Activated naive CD8-positive, alpha-beta T cell treated with anti-CD3 and anti-CD28 coated beads for 36 hours (primary cell): ENCODE data around the gene BTNL8. TPM values are rescaled to one million over a fixed set of nuclear protein-coding genes. Genes with fewer than 3 reads are reported as not detected.
A peak's percentile ranks its signal among the peaks of the same experiment; 100 is the strongest.

ENCODE experiments used
- DNase-seq: peaks from one replicate; pipeline ENCODE4 v3.0.0; 2021
- H3K27ac Mint-ChIP-seq: one replicate; pipeline ENCODE4 v1.8.0; 2022; ENCODE audit warnings: mild to moderate bottlenecking, moderate library complexity, mixed read lengths
- H3K27me3 Mint-ChIP-seq: one replicate; pipeline ENCODE4 v1.8.0; 2022; ENCODE audit warnings: mild to moderate bottlenecking, mixed read lengths
- H3K36me3 Mint-ChIP-seq: one replicate; pipeline ENCODE4 v1.8.0; 2021; ENCODE audit warnings: mild to moderate bottlenecking, mixed read lengths
- H3K4me1 Mint-ChIP-seq: one replicate; pipeline ENCODE4 v1.8.0; 2021; ENCODE audit warnings: mixed read lengths
- H3K4me3 Mint-ChIP-seq: one replicate; pipeline ENCODE4 v1.8.0; 2022; ENCODE audit warnings: mild to moderate bottlenecking, moderate library complexity, mixed read lengths
- H3K9me3 Mint-ChIP-seq: one replicate; pipeline ENCODE4 v1.8.0; 2022; ENCODE audit warnings: mixed read lengths
- total RNA-seq, 2 experiments: library from RNA; stranded (reverse); gene quantifications; one replicate each; pipeline ENCODE4 v1.2.3, GENCODE V29; 2021

Gene BTNL8
- total RNA-seq, 2 experiments from 2014 or later = 0.12 to 0.20 TPM

DNA sequence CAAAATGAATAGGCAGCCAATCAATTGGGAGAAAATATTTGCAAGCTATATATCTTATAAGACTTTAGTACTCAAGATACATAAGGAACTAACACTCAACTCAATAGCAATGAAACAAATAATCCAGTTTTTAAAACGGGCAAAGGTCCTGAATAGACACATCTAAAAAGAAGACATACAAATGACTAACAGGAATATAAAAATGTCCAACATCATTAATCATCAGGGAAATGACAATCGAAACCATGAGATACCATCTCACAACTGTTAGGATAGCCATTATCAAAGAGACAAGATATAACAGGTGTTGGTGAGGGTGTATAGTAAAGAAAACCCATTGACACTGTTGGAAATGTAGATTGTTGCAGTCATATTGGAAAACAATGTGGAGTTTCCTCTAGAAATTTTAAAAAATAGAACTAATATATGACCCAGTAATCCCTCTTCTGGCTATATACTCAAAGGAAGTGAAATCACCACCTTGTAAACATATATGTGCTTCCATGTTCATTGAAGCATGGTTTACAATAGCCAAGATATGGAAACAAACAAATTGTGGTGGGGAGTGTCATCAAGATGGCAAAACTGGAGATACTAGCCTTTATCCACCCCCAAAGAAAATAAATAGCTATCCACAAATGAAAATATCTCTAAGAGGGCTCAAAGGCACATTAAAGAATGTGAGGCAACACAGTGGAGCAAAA lies 75.8 kb downstream of the BTNL8 start:
- Mint-ChIP-seq H3K36me3 (no peaks in the 10 kb centered on the region), H3K27ac (peak overlapping the region; percentile 4), H3K4me3 (no peak overlapping the region), H3K27me3 (peaks cover 4% of the 10 kb centered on the region), H3K9me3 (no peaks in the 10 kb centered on the region), H3K4me1 (peaks cover 14% of the 10 kb centered on the region)
- no peak for DNase-seq

DNA sequence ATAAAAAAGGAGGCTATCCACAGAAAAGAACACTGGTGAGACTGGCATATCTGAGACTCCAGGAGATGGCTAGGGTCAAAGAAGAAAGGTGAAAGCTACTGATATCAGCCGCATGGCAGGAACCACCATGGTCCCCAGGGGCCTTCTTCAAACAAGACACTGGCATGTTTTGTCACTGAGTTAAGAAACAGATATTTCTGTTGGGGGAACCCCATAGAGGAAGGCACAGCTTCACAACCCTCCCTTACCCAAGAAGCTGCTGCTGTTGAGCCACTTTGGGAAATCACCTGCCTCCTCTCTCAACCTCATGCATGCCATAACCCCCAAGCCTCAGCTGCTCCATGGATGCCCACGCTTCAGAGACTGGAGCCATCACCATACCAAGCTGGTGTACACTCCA lies 76.4 kb downstream of the BTNL8 start:
- DNase-seq = no peak
- H3K4me3 Mint-ChIP-seq = no peak overlapping the region
- no peaks in the 10 kb centered on the region for H3K36me3 Mint-ChIP-seq
- peaks cover 14% of the 10 kb centered on the region for H3K4me1 Mint-ChIP-seq
- peak overlapping the region; percentile 4 for H3K27ac Mint-ChIP-seq
- peaks cover 4% of the 10 kb centered on the region for H3K27me3 Mint-ChIP-seq
- H3K9me3 Mint-ChIP-seq = no peaks in the 10 kb centered on the region

DNA sequence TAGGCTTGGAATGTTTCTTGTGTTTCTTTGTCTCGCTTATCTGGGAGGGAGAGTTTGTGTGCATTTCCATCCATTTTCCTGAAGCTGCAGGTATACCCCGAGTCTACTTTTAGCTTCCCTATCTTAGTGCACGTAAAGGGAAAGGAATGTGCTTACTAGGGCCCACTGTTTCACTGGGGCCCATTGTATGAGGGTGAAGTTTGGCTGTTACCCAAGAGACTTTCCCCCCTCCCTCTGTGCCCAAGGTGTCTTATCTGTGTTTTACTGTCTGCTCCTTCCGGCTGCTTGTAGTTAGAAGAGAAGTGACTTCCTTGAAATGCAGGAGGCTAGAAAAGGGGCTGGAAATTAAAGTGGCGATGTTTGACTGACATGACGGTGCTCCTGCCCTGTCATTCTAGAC lies 77.6 kb downstream of the BTNL8 start:
- no peaks in the 10 kb centered on the region for H3K36me3 Mint-ChIP-seq
- peaks cover 9% of the 10 kb centered on the region for H3K27me3 Mint-ChIP-seq
- no peaks in the 10 kb centered on the region for H3K9me3 Mint-ChIP-seq
- DNase-seq = no peak
- no peak overlapping the region for H3K4me3 Mint-ChIP-seq
- H3K4me1 Mint-ChIP-seq = peaks cover 14% of the 10 kb centered on the region
- H3K27ac Mint-ChIP-seq = peak overlapping the region; percentile 57

DNA sequence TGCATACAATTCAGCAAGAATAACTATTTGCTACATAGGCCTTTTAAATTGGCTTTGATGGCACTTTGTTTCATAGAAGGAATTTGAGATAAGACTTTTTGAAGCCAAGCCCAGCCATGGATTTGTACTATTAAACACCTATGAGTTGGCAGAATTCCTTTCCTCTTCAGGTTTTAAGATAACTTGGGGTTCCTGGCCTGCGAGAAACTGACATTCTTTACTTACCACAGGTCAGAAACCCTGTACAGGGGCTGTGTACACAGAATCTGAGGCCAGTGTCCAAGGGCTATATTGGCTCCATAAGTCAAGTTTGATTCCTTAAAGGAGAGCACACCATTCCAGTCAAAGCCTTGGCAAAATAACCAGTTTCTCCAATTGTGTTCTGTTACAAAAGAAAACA lies 78.9 kb downstream of the BTNL8 start:
- H3K27me3 Mint-ChIP-seq = peaks cover 11% of the 10 kb centered on the region
- H3K4me3 Mint-ChIP-seq = no peak overlapping the region
- H3K9me3 Mint-ChIP-seq = no peaks in the 10 kb centered on the region
- DNase-seq = no peak
- no peak overlapping the region for H3K27ac Mint-ChIP-seq
- no peaks in the 10 kb centered on the region for H3K36me3 Mint-ChIP-seq
- H3K4me1 Mint-ChIP-seq = peaks cover 14% of the 10 kb centered on the region

DNA sequence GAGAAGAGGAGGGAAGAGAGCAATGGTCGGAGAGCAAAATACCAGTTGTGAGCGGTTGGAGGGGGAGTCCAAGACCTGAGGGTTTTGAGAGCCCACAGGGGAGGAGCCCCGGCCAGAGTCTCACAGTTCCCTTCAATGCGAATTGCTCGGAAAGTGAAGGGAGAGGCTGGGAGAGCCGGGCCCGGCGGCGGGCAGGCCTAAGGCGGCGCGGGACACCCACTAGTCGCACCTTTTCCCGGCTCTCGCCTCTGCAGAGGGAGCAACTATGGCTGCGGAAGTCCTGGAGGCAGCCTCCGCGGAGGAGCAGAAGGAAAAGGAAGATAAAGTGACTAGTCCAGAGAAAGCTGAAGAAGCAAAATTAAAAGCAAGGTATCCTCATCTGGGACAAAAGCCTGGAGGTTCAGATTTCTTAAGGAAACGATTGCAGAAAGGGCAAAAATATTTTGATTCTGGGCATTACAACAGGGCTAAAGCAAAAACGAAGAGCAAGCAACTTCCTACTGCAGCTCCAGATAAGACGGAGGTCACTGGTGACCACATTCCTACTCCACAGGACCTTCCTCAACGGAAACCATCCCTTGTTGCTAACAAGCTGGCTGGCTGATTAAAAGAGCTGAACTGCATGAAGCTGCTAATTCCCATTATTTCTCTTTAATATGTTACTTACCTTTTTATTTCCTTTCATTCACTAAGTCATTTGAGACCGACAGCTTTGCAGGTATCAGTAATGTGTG lies 83.2 kb downstream of the BTNL8 start:
- Mint-ChIP-seq H3K27me3 (peaks cover 14% of the 10 kb centered on the region), H3K36me3 (no peaks in the 10 kb centered on the region), H3K9me3 (peaks cover 3% of the 10 kb centered on the region), H3K4me3 (no peak overlapping the region), H3K27ac (no peak overlapping the region), H3K4me1 (no peaks in the 10 kb centered on the region)
- DNase-seq = no peak

DNA sequence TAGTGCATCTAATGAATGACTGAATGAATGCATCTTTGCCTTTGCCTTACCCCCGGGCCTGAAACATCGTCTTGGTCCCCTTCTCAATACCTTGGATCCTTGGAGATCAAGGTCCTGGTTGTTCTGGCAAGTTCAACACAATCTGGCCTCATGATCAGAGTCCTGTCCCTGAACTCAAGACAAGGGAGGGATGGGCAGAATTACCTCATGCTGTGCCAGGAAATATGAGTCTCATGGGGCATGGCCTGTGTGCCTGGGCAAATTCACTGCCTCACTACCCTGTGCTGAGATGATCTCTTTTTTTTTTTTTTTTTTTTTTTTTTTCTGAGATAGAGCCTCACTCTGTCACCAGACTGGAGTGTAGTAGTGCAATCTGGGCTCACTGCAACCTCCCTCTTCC lies 89.1 kb downstream of the BTNL8 start:
- no peak for DNase-seq
- Mint-ChIP-seq H3K4me1 (no peaks in the 10 kb centered on the region), H3K9me3 (peaks cover 3% of the 10 kb centered on the region), H3K4me3 (no peak overlapping the region), H3K36me3 (no peaks in the 10 kb centered on the region), H3K27ac (no peak overlapping the region), H3K27me3 (peaks cover 15% of the 10 kb centered on the region)

DNA sequence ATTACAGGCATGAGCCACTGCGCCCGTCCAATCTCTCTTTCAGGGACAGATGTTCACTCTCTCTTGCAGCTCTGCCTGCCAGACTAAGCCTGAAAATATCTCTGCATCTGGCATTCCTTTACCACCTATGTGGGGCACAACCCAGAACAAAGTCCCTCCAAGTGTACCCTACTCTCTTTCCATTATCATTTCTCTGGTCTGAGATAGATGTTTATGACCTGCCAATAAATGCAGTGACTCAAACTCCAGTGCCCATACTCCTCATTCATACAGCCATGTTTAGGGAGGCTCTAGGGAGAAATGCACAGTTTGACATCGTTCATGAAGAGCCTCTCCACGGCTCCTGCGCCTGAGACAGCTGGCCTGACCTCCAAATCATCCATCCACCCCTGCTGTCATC lies 89.6 kb downstream of the BTNL8 start, which contains the start of gene BTNL3:
Gene BTNL3 (plus strand): TSS at position 255 of the 400 bp plus-strand sequence. CDS start 183 bp downstream, outside the sequence.
- H3K9me3 Mint-ChIP-seq = peaks cover 3% of the 10 kb centered on the region
- peaks cover 14% of the 10 kb centered on the region for H3K27me3 Mint-ChIP-seq
- no peak within 1 kb of the TSS for H3K4me3 Mint-ChIP-seq
- H3K4me1 Mint-ChIP-seq = no peaks in the 10 kb centered on the region
- no peak for DNase-seq
- no peaks in the 10 kb centered on the region for H3K36me3 Mint-ChIP-seq
- H3K27ac Mint-ChIP-seq = no peak within 1 kb of the TSS

DNA sequence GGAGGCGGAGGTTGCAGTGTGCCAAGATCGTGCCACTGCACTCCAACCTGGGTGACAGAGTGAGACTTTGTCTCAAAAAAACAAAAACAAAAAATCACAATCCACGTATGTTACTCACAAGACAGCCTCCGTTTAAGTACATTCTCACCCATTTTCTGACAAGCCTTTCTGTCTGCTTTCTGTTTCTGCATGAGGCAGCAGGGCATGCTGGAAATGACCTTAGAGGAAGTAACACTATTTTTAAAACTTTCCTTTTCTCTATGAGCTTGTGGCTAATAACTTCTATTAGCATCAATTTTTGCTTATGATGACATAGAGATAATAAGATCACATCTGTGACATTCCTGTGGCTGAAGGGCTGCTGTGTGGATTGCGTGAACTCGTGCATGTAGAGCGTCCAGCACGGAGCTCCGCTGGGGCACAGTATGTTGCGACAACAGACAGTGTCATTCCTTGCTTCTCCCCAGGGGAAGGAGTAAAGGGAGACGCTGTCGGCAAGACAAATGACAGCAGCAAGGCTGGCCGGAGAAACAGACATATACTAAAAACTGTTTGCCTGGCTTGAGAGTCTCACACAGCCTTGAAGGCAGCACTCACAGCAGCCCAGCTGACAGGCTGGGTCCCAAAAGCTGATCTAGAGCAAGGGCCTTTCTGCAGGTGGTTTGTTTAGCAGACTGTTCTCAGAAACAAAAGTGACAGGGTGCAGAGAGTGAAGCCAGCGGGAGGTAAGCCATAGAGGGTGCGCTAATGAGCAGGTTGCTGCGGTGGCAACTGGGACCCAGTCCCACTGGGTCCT lies 91.3 kb downstream of the BTNL8 start:
- Mint-ChIP-seq H3K4me1 (no peaks in the 10 kb centered on the region), H3K36me3 (no peaks in the 10 kb centered on the region), H3K9me3 (peaks cover 5% of the 10 kb centered on the region), H3K27me3 (peaks cover 11% of the 10 kb centered on the region), H3K4me3 (no peak overlapping the region), H3K27ac (no peak overlapping the region)
- DNase-seq = no peak

DNA sequence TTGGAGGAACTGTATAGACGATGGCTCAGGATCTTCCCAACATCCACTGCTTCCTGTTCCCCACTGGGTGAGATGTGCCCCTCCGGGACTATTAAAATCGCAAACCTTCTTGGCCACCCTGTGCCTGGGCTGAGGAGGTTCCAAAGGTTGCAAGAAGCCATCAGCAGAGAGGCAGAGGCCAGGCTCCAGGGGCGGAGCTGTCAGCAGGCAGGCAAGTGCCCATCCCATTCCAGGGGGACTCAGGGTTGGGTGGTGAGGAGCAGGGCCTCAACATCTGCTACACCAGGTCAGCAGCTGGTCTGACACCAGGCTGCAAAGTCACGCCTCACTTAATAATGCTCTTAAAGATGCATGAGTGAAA lies 91.9 kb downstream of the BTNL8 start:
- Mint-ChIP-seq H3K27ac (no peak overlapping the region), H3K4me1 (no peaks in the 10 kb centered on the region), H3K9me3 (peaks cover 5% of the 10 kb centered on the region), H3K4me3 (no peak overlapping the region), H3K27me3 (peaks cover 15% of the 10 kb centered on the region), H3K36me3 (no peaks in the 10 kb centered on the region)
- DNase-seq = no peak

Other genes starting within 250 kb of the BTNL8 start
- gene FLT4, start 249.6 kb upstream of the BTNL8 start, total RNA-seq = 1 to 10 TPM; 5.2 to 6.0 TPM
- not detected for gene OR2Y1, start 159.1 kb upstream of the BTNL8 start, total RNA-seq
- 100 to 1,000 TPM in 1 of 2 experiments, 10 to 100 TPM in 1; 99.1 to 101 TPM for gene MGAT1, start 96.4 kb upstream of the BTNL8 start, total RNA-seq
- gene ZFP62, start 37.9 kb upstream of the BTNL8 start, total RNA-seq = 10 to 100 TPM; 21.2 to 23.7 TPM
- not detected for gene BTNL3, start 89.7 kb downstream of the BTNL8 start, total RNA-seq
- gene BTNL9, start 141.1 kb downstream of the BTNL8 start, total RNA-seq = under 1 TPM in 1 of 2 experiments, not detected in 1; 0.12 TPM
- gene OR2V1, start 232.0 kb downstream of the BTNL8 start, total RNA-seq = not detected
- gene OR2V2, start 248.4 kb downstream of the BTNL8 start, total RNA-seq = not detected